Left renal pelvis (tissue), 4 donors: ENCODE measurements around the gene ABCA7. TPM values are rescaled to one million over a fixed set of nuclear protein-coding genes. Genes with fewer than 3 reads are reported as not detected.
A peak's percentile ranks its signal among the peaks of the same experiment; 100 is the strongest.

ENCODE experiments used
- DNase-seq, 4 donors: peaks; one replicate each; pipeline ENCODE4 v3.0.0-alpha.2; 2013; ENCODE audit warnings: low read depth in 4 of 4, low spot score in 3 of 4
- polyA plus RNA-seq, 4 donors: library from polyadenylated mRNA; unstranded; fragments of 120-200 nt; gene quantifications; one replicate each; pipeline ENCODE4 v1.2.1, GENCODE V29; 2013; ENCODE audit not compliant: insufficient read length in 4 of 4

Gene ABCA7
- polyA plus RNA-seq, 4 donors = 2.7 to 10.6 (median 7.7) TPM

GRCh38 chr19:1038978-1039645 lies 795 bp upstream of the ABCA7 start:
- DNase-seq = no peak

- DNase-seq = peak in 3 of 4 donors; percentile 67 to 81 (median 70)
Observed at GRCh38 chr19:1040476-1041271, 767 bp downstream of the ABCA7 start.

GRCh38 chr19:1041272-1041834 lies 1.4 kb downstream of the ABCA7 start:
- no peak for DNase-seq

GRCh38 chr19:1041835-1042685 lies 2.2 kb downstream of the ABCA7 start:
- no peak for DNase-seq

- no peak for DNase-seq
Observed at GRCh38 chr19:1042689-1043511, 3.0 kb downstream of the ABCA7 start.

GRCh38 chr19:1045247-1045603 lies 5.3 kb downstream of the ABCA7 start:
- DNase-seq = no peak

- no peak for DNase-seq
Observed at GRCh38 chr19:1046117-1046626, 6.3 kb downstream of the ABCA7 start.

GRCh38 chr19:1046836-1047695 lies 7.2 kb downstream of the ABCA7 start:
- no peak for DNase-seq

- no peak for DNase-seq
Observed at GRCh38 chr19:1047696-1048147, 7.8 kb downstream of the ABCA7 start.

- DNase-seq = no peak
Observed at GRCh38 chr19:1049106-1049505, 9.2 kb downstream of the ABCA7 start.

- no peak for DNase-seq
Observed at GRCh38 chr19:1049800-1050199, 9.9 kb downstream of the ABCA7 start.

- DNase-seq = no peak
Observed at GRCh38 chr19:1050989-1051788, 11.3 kb downstream of the ABCA7 start.

GRCh38 chr19:1051791-1052190 lies 11.9 kb downstream of the ABCA7 start:
- DNase-seq = no peak

- DNase-seq = no peak
Observed at GRCh38 chr19:1052349-1052975, 12.6 kb downstream of the ABCA7 start.

- no peak for DNase-seq
Observed at GRCh38 chr19:1053176-1054101, 13.5 kb downstream of the ABCA7 start.
